NCI-H1436 (cell line): Measurements from ENCODE around the gene GPR4.

ENCODE experiments used
- DNase-seq: peaks from one replicate; lab custom pipeline; 2025; lab: John Stamatoyannopoulos, UW

Gene GPR4

DNA sequence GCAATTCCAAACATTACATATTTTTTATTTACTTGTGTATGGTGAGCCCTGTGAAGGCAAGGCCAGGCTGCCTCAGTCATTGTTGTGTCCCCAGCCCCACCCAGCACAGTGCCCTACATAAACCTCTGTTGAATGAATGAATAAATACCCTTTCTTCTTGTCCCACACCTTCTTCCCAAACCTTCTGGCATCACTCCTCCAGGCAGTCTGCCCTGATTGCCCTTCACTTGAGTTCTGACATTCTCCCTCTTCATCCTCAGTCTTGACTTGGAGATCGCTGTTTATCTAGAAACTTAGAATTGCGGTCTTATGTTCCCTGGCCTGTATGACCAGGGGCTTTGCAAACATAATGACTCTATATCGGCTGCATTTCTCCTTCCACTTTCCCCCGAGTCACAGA is 12.2 kb downstream of the GPR4 start:
- DNase-seq, result no peak

- DNase-seq, result no peak
Observed at GRCh38 chr19:45587873-45588272, 14.1 kb downstream of the GPR4 start.

DNA sequence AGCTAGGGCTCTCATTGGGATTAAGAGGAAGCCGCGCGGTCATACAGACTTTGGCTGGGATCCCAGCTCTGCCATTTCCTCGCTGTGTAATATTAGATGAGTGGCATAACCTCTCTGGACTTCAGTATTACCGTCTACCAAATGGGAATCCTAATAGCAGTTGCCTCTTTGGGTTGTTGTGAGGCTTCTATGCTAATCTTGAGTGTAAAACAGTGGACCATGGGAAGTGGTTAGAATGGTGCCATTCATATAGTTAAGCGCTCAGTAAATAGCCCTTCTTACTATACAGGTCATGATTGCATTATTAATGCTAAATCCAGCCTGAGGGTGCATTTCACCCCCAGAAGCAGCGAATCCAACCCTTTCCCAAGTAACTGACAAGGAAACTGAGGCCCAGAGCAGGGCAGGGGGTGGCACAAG is 16.8 kb downstream of the GPR4 start:
- DNase-seq, result no peak

- peak; percentile 100 for DNase-seq
Observed at GRCh38 chr19:45584332-45585157, 17.5 kb downstream of the GPR4 start, which contains the start of gene OPA3. OPA3 (minus strand) TSS chr19:45584802; CDS start chr19:45584764, 38 bp downstream.

- DNase-seq, result no peak
Observed at GRCh38 chr19:45581576-45581975, 20.4 kb downstream of the GPR4 start.

DNA sequence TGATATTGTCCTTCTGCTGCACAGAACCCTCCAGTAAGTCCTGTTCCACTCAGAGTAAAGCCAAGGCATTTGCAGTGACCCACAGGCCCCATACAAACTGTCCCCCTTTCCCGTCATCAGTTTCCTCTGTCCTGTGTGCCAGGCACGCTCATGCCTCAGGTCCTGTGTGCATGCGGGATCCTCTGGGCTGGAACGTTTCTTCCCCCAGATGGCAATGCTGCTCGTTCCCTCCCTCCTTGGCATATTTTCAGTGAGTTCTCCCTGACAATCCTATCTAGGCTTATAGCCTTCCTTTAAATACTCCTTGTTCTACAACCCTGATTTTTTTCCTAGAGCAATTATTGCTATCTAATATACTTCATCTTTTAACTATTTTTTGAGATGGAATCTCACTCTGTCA is 23.2 kb downstream of the GPR4 start:
- DNase-seq, result no peak

DNA sequence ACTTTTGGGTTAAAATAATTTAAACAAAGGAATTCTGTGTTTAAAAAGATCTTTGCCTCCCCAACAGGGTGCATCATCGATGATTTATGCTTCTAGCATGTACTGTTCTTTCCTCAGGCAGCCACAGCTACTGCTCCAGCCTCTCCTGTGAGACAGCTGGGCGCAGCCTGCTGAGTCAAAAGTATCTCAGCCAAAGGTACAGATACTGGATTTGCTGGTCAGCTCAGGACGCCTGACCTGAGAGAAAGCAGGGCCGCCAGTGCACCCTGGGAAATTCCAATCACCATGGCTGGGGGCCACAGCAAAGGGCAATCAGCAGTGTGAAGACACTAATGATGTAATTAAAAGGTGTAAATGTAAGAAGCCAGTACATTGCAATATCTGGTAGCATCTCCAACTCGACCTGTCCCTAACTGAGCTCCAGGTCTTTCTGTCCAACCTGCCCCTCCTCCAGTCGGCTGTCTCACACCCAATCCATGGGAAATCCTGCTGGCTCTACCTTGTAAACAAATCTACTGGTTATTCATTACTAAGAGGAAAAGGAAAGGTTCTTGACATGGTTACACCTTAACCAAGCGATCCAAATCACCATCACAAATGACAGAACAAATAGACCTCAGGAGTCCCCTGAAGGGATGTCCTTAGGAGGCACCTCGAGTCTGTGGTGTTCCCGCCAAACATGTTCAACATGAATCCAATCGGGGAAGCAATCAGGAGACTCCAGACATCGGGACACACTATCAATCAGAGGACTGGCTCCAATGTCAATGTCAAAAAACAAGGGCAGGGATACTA is 24.7 kb downstream of the GPR4 start:
- no peak for DNase-seq

GRCh38 chr19:45576682-45577081 is 25.3 kb downstream of the GPR4 start:
- DNase-seq, result no peak

DNA sequence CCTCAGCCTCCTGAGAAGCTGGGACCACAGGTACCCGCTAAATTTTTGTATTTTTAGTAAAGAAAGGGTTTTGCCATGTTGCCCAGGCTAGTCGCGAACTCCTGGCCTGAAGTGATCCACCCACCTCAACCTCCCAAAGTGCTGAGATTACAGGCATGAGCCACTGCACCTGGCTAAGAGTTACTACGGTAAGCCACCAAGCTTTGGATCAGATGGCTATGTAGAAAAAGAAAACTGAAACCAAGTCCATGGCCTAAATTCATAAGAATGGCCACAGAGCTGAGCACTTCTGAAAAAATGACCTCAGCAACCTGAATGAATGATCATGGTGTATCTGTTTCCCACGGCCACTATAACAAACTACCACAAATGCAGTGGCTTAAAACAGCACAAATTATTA is 26.8 kb downstream of the GPR4 start:
- DNase-seq, result no peak

GRCh38 chr19:45574526-45574925 is 27.5 kb downstream of the GPR4 start:
- DNase-seq, result no peak

DNA sequence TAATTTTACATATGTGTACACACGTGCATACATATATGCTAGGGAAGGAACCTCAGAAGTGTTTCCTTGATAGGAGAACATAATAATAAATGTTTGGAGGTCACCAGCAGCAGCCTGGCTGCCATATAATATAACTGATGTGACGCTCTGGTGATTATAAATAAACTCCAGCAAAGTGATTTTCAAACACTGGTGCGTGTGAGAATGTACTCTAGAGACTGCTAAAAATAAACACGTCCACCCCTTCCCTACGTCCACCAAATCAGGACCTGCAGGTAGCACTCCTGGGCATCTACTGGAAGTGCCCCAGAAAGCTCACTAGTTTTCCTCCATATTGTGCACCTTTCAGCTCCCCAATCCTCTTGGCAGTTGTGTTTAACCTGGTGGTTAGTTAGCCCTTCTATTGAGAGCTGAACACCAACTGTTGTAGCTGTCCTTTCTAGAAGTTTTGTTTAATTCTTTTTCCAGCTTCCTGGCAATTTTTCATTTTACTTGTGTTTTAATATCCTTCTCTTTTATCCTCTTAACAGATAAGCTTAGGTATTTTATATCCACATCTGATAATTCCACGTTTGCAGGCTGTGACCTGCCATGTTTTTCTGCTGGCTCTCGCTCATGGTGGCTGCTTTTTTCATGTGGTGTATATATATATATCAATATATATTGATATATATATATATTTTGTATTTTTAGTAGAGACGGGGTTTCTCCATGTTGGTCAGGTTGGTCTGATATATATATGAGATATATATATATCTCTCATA is 30.4 kb downstream of the GPR4 start:
- no peak for DNase-seq

DNA sequence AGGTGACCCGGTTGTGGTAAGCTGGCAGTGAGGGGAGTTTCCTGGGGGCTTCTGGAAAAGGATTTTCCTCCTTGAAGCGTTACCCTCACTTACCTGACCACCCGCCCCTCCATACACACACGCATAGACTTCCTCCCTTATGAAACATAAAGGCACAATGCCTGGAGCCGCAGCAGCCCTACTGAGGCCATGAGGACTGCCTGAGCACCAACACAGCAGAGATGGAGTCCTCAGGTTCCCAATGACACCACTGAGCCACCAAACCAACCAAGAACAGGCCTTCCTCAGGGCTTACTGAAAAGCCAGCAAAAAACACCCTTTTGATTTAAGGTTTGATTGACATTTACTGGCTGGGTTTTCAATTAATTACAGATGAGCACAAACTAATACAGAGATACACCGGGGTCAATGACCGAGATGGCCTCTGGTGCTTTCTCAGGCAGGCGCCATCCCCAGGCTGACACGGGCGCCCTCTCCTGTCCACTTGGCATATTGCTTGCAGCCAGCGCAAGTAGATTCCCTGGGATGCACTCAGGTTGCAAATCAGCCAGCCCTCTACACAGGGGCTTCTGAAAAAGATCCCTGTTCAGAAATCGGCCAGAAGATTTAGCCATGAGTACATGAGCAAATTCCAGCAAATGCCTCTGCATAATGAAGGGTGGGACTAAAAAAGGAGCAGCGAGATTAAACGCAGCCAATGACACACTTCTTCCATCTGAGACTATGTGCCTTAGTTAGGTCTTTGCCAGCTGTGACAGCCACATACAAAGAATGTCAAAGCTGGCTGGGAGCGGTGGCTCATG is 32.2 kb downstream of the GPR4 start:
- no peak for DNase-seq

- no peak for DNase-seq
Observed at GRCh38 chr19:45568732-45569131, 33.3 kb downstream of the GPR4 start.

DNA sequence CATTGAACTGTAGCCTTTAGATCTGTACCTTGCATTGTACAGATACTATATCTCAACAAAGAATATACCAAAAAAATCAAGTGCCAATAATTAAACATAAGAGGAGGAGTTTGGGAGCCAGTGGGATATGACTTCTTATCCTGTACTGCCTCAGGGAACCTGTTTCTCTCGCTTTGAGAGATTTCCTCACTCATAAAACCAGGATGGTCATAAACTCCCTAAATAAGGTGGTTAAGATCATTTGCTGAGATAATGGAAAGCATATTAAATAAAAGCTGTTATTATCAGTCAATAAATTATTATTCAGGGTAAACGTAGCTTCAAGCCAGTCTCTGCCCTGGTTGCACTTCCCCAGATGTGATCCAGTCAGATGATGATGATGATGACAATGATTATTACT is 34.4 kb downstream of the GPR4 start:
- no peak for DNase-seq

GRCh38 chr19:45564131-45564780 is 37.8 kb downstream of the GPR4 start:
- no peak for DNase-seq

GRCh38 chr19:45560686-45561085 is 41.3 kb downstream of the GPR4 start:
- DNase-seq, result no peak

GRCh38 chr19:45560038-45560437 is 42.0 kb downstream of the GPR4 start:
- DNase-seq, result no peak

DNA sequence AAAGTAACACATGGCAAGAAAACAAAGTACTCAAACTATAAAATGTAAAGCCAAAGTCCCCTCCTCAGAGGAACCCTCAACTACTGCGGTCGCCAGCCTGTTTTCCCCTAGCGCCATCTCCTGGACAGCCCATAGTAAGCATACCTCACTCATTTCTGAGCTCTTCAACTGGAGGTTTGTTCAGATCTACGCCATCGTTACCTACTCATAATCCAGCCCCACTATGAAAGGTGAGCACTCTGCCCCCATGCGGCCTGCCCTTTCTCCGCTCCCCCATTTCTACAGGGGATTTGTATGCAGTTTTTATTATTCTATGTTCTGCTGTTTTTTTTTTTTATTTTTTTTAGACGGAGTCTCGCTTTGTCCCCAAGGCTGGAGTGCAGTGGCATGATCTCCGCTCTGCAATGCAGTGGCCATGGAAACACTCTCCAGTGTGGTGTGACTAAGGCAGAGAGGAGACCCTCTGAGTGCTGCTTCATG is 43.6 kb downstream of the GPR4 start:
- peak; percentile 19 for DNase-seq

GRCh38 chr19:45556835-45557234 is 45.2 kb downstream of the GPR4 start:
- DNase-seq, result no peak

DNA sequence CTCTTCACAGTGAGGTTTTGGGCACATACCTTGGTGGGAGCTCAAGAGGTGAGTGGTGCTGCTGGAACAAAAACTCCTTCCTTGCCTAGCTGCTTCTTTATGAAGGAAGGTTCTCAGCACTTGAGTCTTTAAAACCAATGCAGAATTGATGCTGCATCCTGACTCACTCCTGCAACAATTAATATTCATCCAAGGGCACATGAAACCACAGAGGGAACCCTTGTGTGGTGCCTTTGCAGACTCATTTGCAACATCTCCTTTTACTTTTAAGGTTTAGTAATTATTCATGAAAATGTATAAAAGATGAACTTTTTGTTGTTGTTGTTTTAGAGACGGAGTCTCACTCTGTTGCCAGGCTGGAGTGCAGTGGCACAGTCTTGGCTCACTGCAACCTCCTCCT is 47.5 kb downstream of the GPR4 start:
- DNase-seq, result no peak

DNA sequence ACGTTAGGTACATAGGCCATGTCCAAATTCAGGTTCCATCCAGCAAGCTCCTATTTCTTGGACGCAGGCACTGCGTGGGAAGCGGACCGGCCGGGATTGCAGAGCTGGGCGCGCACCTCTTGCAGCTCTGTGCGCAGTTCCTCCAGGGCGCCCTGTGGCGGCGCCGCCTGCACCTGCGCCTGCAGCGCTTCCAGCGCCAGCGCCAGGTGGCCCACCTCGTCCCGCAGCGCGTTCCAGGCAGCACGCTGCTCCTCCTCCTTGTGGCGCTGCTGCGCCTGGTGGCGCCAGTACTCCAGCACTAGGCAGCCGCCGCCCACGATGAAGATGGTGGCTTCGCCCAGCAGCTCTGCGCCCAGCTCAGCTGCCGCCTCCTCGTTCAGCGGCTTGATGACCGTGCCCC is 48.5 kb downstream of the GPR4 start:
- DNase-seq, result no peak
